Liver (tissue), 3 donors: ENCODE results near the gene CFAP221.

ENCODE experiments used
- GABPA ChIP-seq, 2 donors: IDR thresholded peaks in 1 of 2; conservative IDR thresholded peaks in 1 of 2; 2 replicates each; pipeline ENCODE4 v1.6.1; 2016; ENCODE audit warnings: antibody characterized with exemption in 2 of 2, mild to moderate bottlenecking in 1 of 2, moderate library complexity in 1 of 2
- TF ChIP-seq, protein P1 (sequence below): fragments of 150-350 bp; IDR thresholded peaks from 2 replicates; pipeline ENCODE4 v1.5.1; 2017; ENCODE audit warnings: improper control_type of control experiment, low read depth, low read length; ENCODE audit not compliant: missing input control
- donor health status: healthy.
- donor health status: healthy.

DNA sequence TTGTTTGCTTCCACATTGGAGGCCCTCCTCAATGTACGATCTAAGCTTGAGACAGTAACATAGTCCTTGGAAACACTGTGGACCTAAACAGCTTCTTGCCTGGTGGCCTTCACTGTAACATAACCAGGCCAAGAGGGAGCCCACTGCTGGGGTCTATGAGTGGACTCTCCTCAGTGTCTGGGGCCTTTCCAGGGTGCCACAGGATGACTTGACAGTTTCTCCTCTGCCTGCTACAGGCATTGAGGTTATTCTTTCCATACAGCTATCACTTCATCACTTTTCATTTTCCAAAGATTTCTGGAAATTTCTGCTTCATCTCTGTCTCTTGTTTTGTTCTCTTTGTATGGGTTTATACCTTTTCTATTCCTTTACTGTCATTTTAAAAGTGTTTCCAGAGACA is 31.3 kb upstream of the CFAP221 start:
- TF ChIP-seq GABPA (IDR thresholded peaks at IDR 0.05 in 1 of 2, conservative IDR thresholded peaks at IDR 0.05 in 1 of 2) = no peak
- TF ChIP-seq, protein P1, sequence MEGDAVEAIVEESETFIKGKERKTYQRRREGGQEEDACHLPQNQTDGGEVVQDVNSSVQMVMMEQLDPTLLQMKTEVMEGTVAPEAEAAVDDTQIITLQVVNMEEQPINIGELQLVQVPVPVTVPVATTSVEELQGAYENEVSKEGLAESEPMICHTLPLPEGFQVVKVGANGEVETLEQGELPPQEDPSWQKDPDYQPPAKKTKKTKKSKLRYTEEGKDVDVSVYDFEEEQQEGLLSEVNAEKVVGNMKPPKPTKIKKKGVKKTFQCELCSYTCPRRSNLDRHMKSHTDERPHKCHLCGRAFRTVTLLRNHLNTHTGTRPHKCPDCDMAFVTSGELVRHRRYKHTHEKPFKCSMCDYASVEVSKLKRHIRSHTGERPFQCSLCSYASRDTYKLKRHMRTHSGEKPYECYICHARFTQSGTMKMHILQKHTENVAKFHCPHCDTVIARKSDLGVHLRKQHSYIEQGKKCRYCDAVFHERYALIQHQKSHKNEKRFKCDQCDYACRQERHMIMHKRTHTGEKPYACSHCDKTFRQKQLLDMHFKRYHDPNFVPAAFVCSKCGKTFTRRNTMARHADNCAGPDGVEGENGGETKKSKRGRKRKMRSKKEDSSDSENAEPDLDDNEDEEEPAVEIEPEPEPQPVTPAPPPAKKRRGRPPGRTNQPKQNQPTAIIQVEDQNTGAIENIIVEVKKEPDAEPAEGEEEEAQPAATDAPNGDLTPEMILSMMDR = no peak
